Fibroblast of gingiva (primary cell): ENCODE results near the gene NOTCH2.
A peak's percentile ranks its signal among the peaks of the same experiment; 100 is the strongest.

ENCODE experiments used
- DNase-seq: peaks from one replicate; pipeline ENCODE4 v3.0.0-alpha.2; 2011; ENCODE audit warnings: low read depth

Gene NOTCH2

GRCh38 chr1:119874186-119874585, 195.3 kb downstream of the NOTCH2 start:
- DNase-seq: no peak

GRCh38 chr1:119873135-119874015, 196.1 kb downstream of the NOTCH2 start:
- DNase-seq: peak; percentile 64

- no peak for DNase-seq
Measured at GRCh38 chr1:119871881-119872280, 197.6 kb downstream of the NOTCH2 start.

- peak; percentile 70 for DNase-seq
Measured at GRCh38 chr1:119870917-119871596, 198.4 kb downstream of the NOTCH2 start.

GRCh38 chr1:119869995-119870394, 199.5 kb downstream of the NOTCH2 start:
- DNase-seq: no peak

- DNase-seq: no peak
Measured at GRCh38 chr1:119868176-119868575, 201.3 kb downstream of the NOTCH2 start.

GRCh38 chr1:119866451-119866850, 203.0 kb downstream of the NOTCH2 start:
- no peak for DNase-seq

- peak; percentile 89 for DNase-seq
Measured at GRCh38 chr1:119865627-119866026, 203.8 kb downstream of the NOTCH2 start.

- peak; percentile 17 for DNase-seq
Measured at GRCh38 chr1:119862276-119862675, 207.2 kb downstream of the NOTCH2 start.
